Nephron progenitor cell (in vitro differentiated cells): ENCODE measurements around the gene SLC35G3.

ENCODE experiments used
- DNase-seq: peaks from one replicate; pipeline ENCODE4 v3.0.0; 2021
- H3K27ac Mint-ChIP-seq: 2 replicates; pipeline ENCODE4 v1.8.0; 2021; ENCODE audit warnings: mild to moderate bottlenecking, moderate library complexity, mixed read lengths
- H3K27me3 Mint-ChIP-seq: 2 replicates; pipeline ENCODE4 v1.8.0; 2021; ENCODE audit warnings: mild to moderate bottlenecking, low read depth, mixed read lengths; ENCODE audit not compliant: poor library complexity
- H3K36me3 Mint-ChIP-seq: 2 replicates; pipeline ENCODE4 v1.8.0; 2021; ENCODE audit warnings: low read depth, mixed read lengths
- H3K4me1 Mint-ChIP-seq: 2 replicates; pipeline ENCODE4 v1.8.0; 2021; ENCODE audit warnings: mixed read lengths
- H3K4me3 Mint-ChIP-seq: 2 replicates; pipeline ENCODE4 v1.8.0; 2021; ENCODE audit warnings: mild to moderate bottlenecking, moderate library complexity, mixed read lengths
- H3K9me3 Mint-ChIP-seq: 2 replicates; pipeline ENCODE4 v1.8.0; 2021; ENCODE audit warnings: mild to moderate bottlenecking, moderate library complexity, mixed read lengths
- CTCF ChIP-seq: fragments of 200-600 bp; sonication (generic); IDR thresholded peaks from 2 replicates; pipeline ENCODE4 v1.5.0; 2021; ENCODE audit warnings: antibody characterized with exemption

Gene SLC35G3

GRCh38 chr17:35229638-35230037 is 35.4 kb upstream of the SLC35G3 start:
- Mint-ChIP-seq H3K27me3 (peaks cover 36% of the 10 kb centered on the region), H3K27ac (no peak overlapping the region), H3K9me3 (no peaks in the 10 kb centered on the region), H3K4me1 (no peaks in the 10 kb centered on the region), H3K36me3 (no peaks in the 10 kb centered on the region), H3K4me3 (no peak overlapping the region)
- TF ChIP-seq CTCF = no peak
- DNase-seq = no peak

- H3K4me3 Mint-ChIP-seq = no peak overlapping the region
- no peak for DNase-seq
- no peaks in the 10 kb centered on the region for H3K36me3 Mint-ChIP-seq
- H3K4me1 Mint-ChIP-seq = no peaks in the 10 kb centered on the region
- TF ChIP-seq CTCF = no peak
- H3K27ac Mint-ChIP-seq = no peak overlapping the region
- H3K9me3 Mint-ChIP-seq = no peaks in the 10 kb centered on the region
- H3K27me3 Mint-ChIP-seq = peaks cover 37% of the 10 kb centered on the region
Observed at GRCh38 chr17:35227546-35227945, 33.4 kb upstream of the SLC35G3 start.

GRCh38 chr17:35224436-35224835 is 30.2 kb upstream of the SLC35G3 start:
- no peak for TF ChIP-seq CTCF
- Mint-ChIP-seq H3K36me3 (no peaks in the 10 kb centered on the region), H3K27me3 (peaks cover 29% of the 10 kb centered on the region), H3K4me3 (no peak overlapping the region), H3K9me3 (no peaks in the 10 kb centered on the region), H3K4me1 (no peaks in the 10 kb centered on the region), H3K27ac (no peak overlapping the region)
- DNase-seq = no peak

GRCh38 chr17:35222452-35222851 is 28.3 kb upstream of the SLC35G3 start:
- H3K27ac Mint-ChIP-seq = no peak overlapping the region
- no peaks in the 10 kb centered on the region for H3K4me1 Mint-ChIP-seq
- H3K4me3 Mint-ChIP-seq = no peak overlapping the region
- H3K27me3 Mint-ChIP-seq = peaks cover 21% of the 10 kb centered on the region
- no peak for DNase-seq
- TF ChIP-seq CTCF = no peak
- H3K36me3 Mint-ChIP-seq = no peaks in the 10 kb centered on the region
- no peaks in the 10 kb centered on the region for H3K9me3 Mint-ChIP-seq

- H3K9me3 Mint-ChIP-seq = no peaks in the 10 kb centered on the region
- no peak for DNase-seq
- H3K4me1 Mint-ChIP-seq = no peaks in the 10 kb centered on the region
- no peak overlapping the region for H3K4me3 Mint-ChIP-seq
- no peak for TF ChIP-seq CTCF
- no peaks in the 10 kb centered on the region for H3K36me3 Mint-ChIP-seq
- H3K27me3 Mint-ChIP-seq = peaks cover 18% of the 10 kb centered on the region
- no peak overlapping the region for H3K27ac Mint-ChIP-seq
Observed at GRCh38 chr17:35218915-35219314, 24.7 kb upstream of the SLC35G3 start.

- peaks cover 26% of the 10 kb centered on the region for H3K27me3 Mint-ChIP-seq
- DNase-seq = no peak
- no peak overlapping the region for H3K4me3 Mint-ChIP-seq
- H3K9me3 Mint-ChIP-seq = no peaks in the 10 kb centered on the region
- H3K36me3 Mint-ChIP-seq = no peaks in the 10 kb centered on the region
- H3K4me1 Mint-ChIP-seq = no peaks in the 10 kb centered on the region
- TF ChIP-seq CTCF = no peak
- no peak overlapping the region for H3K27ac Mint-ChIP-seq
Observed at GRCh38 chr17:35217107-35217506, 22.9 kb upstream of the SLC35G3 start.
